IMR-90 (cell line): Measurements from ENCODE around the gene FAM163A. TPM values are rescaled to one million over a fixed set of nuclear protein-coding genes. Genes with fewer than 3 reads are reported as not detected.

Source experiments
- ATAC-seq: fragments of 200-7000 bp; cut with Tn5 transposase; 2 replicates; pipeline ENCODE4 v1.9.1; 2020; ENCODE audit warnings: low read depth, mild to moderate bottlenecking, moderate library complexity
- BruUV-seq: library from RNA; stranded (reverse); fragments of 400-500 nt; replicated peaks from 2 replicates; lab custom pipeline; 2021; lab: Mats Ljungman, UMichigan
- CTCF ChIA-PET: fragments of 300-600 bp; formaldehyde crosslinking; extraction: SDS; loops from one replicate; lab custom pipeline; 2021; ENCODE audit warnings: antibody characterized with exemption; lab: Yijun Ruan, JAX
- POLR2A ChIA-PET: fragments of 300-600 bp; sonication (Branson Sonifier 250); formaldehyde crosslinking; loops from one replicate; lab custom pipeline; 2022; ENCODE audit warnings: antibody characterized with exemption; ENCODE audit not compliant: unreplicated experiment; lab: Charles Lee
- DNase-seq: peaks from one replicate; pipeline ENCODE4 v3.0.0; 2013
- H2AFZ ChIP-seq: replicated peaks from 2 replicates; pipeline ENCODE3; 2013; ENCODE audit warnings: low read length, mild to moderate bottlenecking; ENCODE audit not compliant: poor library complexity
- H2AK5ac ChIP-seq: 2 replicates; pipeline ENCODE4 v1.6.1; 2013; ENCODE audit warnings: low read depth, low read length, inconsistent platforms
- H2AK9ac ChIP-seq: replicated peaks from 2 replicates; pipeline ENCODE3; 2013; ENCODE audit warnings: mild to moderate bottlenecking, low read depth, low read length, moderate library complexity; ENCODE audit not compliant: poor library complexity
- H2BK120ac ChIP-seq: 2 replicates; pipeline ENCODE4 v1.6.1; 2013; ENCODE audit warnings: low read depth, low read length, inconsistent platforms
- H2BK15ac ChIP-seq: 3 replicates; pipeline ENCODE4 v1.6.1; 2013; ENCODE audit warnings: low read depth, low read length, inconsistent platforms
- H2BK20ac ChIP-seq: 2 replicates; pipeline ENCODE4 v1.6.1; 2013; ENCODE audit warnings: low read depth, mild to moderate bottlenecking, inconsistent platforms, low read length, moderate library complexity
- H2BK5ac ChIP-seq: 2 replicates; pipeline ENCODE4 v1.6.1; 2013; ENCODE audit warnings: mild to moderate bottlenecking, low read depth, low read length, inconsistent platforms; ENCODE audit not compliant: poor library complexity, severe bottlenecking
- H3K14ac ChIP-seq: replicated peaks from 2 replicates; pipeline ENCODE4 v1.6.1; 2013; ENCODE audit warnings: low read depth, low read length, inconsistent platforms
- H3K18ac ChIP-seq: 2 replicates; pipeline ENCODE4 v1.6.1; 2013; ENCODE audit warnings: low read depth, low read length, control low read depth
- H3K23ac ChIP-seq: 2 replicates; pipeline ENCODE4 v1.6.1; 2013; ENCODE audit warnings: low read depth, low read length, inconsistent platforms
- H3K27ac ChIP-seq: 2 replicates; pipeline ENCODE4 v1.5.1; 2013; ENCODE audit warnings: mild to moderate bottlenecking, control low read depth, low read length; ENCODE audit not compliant: insufficient read depth
- H3K27me3 ChIP-seq: 2 replicates; pipeline ENCODE4 v1.6.1; 2013; ENCODE audit warnings: low read length; ENCODE audit not compliant: control insufficient read depth, insufficient read depth
- H3K36me3 ChIP-seq: 2 replicates; pipeline ENCODE4 v1.6.1; 2013; ENCODE audit warnings: low read length, mixed read lengths; ENCODE audit not compliant: control insufficient read depth, insufficient read depth
- H3K4ac ChIP-seq: 2 replicates; pipeline ENCODE4 v1.6.1; 2013; ENCODE audit warnings: low read depth, low read length, inconsistent platforms
- H3K4me1 ChIP-seq: 2 replicates; pipeline ENCODE4 v1.6.1; 2013; ENCODE audit warnings: low read length, mixed read lengths; ENCODE audit not compliant: control insufficient read depth, insufficient read depth
- H3K4me2 ChIP-seq: 2 replicates; pipeline ENCODE4 v1.6.1; 2013; ENCODE audit warnings: low read depth, mild to moderate bottlenecking, control low read depth, low read length, moderate library complexity
- H3K4me3 ChIP-seq: 2 replicates; pipeline ENCODE4 v1.5.1; 2013; ENCODE audit warnings: low read depth, mild to moderate bottlenecking, control low read depth, low read length, moderate library complexity; ENCODE audit not compliant: insufficient read depth
- H3K56ac ChIP-seq: 2 replicates; pipeline ENCODE4 v1.6.1; 2013; ENCODE audit warnings: low read length, inconsistent platforms; ENCODE audit not compliant: insufficient read depth; ENCODE audit errors: extremely low read depth
- H3K79me1 ChIP-seq, 2 experiments: 2 replicates each; pipeline ENCODE4 v1.6.1; 2013; ENCODE audit warnings: low read length in 2 of 2, inconsistent platforms in 1 of 2, low read depth in 1 of 2
- H3K9ac ChIP-seq: 2 replicates; pipeline ENCODE4 v1.6.1; 2013; ENCODE audit warnings: low read depth, low read length, control low read depth
- H3K9me1 ChIP-seq: 2 replicates; pipeline ENCODE4 v1.6.1; 2013; ENCODE audit warnings: low read length, inconsistent platforms; ENCODE audit not compliant: insufficient read depth
- H3K9me3 ChIP-seq: 2 replicates; pipeline ENCODE4 v1.6.1; 2013; ENCODE audit warnings: low read length; ENCODE audit not compliant: control insufficient read depth, insufficient read depth
- H4K20me1 ChIP-seq: 2 replicates; pipeline ENCODE4 v1.6.1; 2013; ENCODE audit warnings: low read length, inconsistent platforms; ENCODE audit not compliant: insufficient read depth
- H4K5ac ChIP-seq: 2 replicates; pipeline ENCODE4 v1.6.1; 2013; ENCODE audit warnings: mild to moderate bottlenecking, low read depth, low read length, control low read depth
- H4K8ac ChIP-seq, 2 experiments: 2 replicates each; pipeline ENCODE4 v1.6.1; 2013; ENCODE audit warnings: low read depth in 2 of 2, low read length in 2 of 2, control low read depth in 1 of 2, inconsistent platforms in 1 of 2
- H4K91ac ChIP-seq: 2 replicates; pipeline ENCODE4 v1.6.1; 2013; ENCODE audit warnings: low read depth, low read length, inconsistent platforms; ENCODE audit not compliant: insufficient read depth
- BHLHE40 ChIP-seq: fragments of 150-350 bp; IDR thresholded peaks from 2 replicates; pipeline ENCODE4 v1.6.1; 2016; ENCODE audit warnings: mild to moderate bottlenecking, low read depth, low read length
- CEBPB ChIP-seq: IDR thresholded peaks from 2 replicates; pipeline ENCODE4 v1.6.1; 2012; ENCODE audit warnings: low read depth, low read length, improper control_type of control experiment
- CHD1 ChIP-seq: IDR thresholded peaks from 2 replicates; pipeline ENCODE4 v1.6.1; 2012; ENCODE audit warnings: low read depth, low read length, improper control_type of control experiment
- FOS ChIP-seq: fragments of 150-350 bp; IDR thresholded peaks from 2 replicates; pipeline ENCODE4 v1.6.1; 2016; ENCODE audit warnings: low read depth, low read length
- MAFK ChIP-seq: IDR thresholded peaks from 2 replicates; pipeline ENCODE4 v1.6.1; 2012; ENCODE audit warnings: low read depth, low read length, improper control_type of control experiment
- MAZ ChIP-seq: IDR thresholded peaks from 2 replicates; pipeline ENCODE4 v1.6.1; 2012; ENCODE audit warnings: low read depth, mild to moderate bottlenecking, low read length, improper control_type of control experiment, moderate library complexity, borderline replicate concordance
- MXI1 ChIP-seq: IDR thresholded peaks from 2 replicates; pipeline ENCODE4 v1.6.1; 2012; ENCODE audit warnings: low read depth, mild to moderate bottlenecking, low read length, moderate library complexity, borderline replicate concordance
- NFE2L2 ChIP-seq: fragments of 150-350 bp; IDR thresholded peaks from 2 replicates; pipeline ENCODE4 v1.6.1; 2016; ENCODE audit warnings: low read depth, mild to moderate bottlenecking, low read length
- POLR2A ChIP-seq: IDR thresholded peaks from 2 replicates; pipeline ENCODE4 v1.6.1; 2012; ENCODE audit warnings: mild to moderate bottlenecking, low read depth, low read length
- RAD21 ChIP-seq: IDR thresholded peaks from 2 replicates; pipeline ENCODE4 v1.6.1; 2012; ENCODE audit warnings: low read length, improper control_type of control experiment
- RCOR1 ChIP-seq: IDR thresholded peaks from 2 replicates; pipeline ENCODE4 v1.6.1; 2012; ENCODE audit warnings: mild to moderate bottlenecking, low read length, improper control_type of control experiment; ENCODE audit not compliant: insufficient replicate concordance
- RFX5 ChIP-seq: IDR thresholded peaks from 2 replicates; pipeline ENCODE4 v1.8.0; 2012; ENCODE audit warnings: low read depth, mild to moderate bottlenecking, low read length, moderate library complexity
- SMC3 ChIP-seq: fragments of 150-350 bp; IDR thresholded peaks from 2 replicates; pipeline ENCODE4 v1.6.1; 2016; ENCODE audit warnings: low read depth, mild to moderate bottlenecking, antibody characterized with exemption, low read length, moderate library complexity
- dilution Hi-C: fragments of 300-500 bp; cut with HindIII; formaldehyde crosslinking; loops from one replicate; pipeline ENCODE4 v1.14.3; 2018; ENCODE audit warnings: low sequenced_read_pairs; ENCODE audit not compliant: unreplicated experiment
- in situ Hi-C: fragments of 300-500 bp; cut with MboI; formaldehyde crosslinking; loops from 3 replicates; pipeline ENCODE4 v1.14.3; 2019; ENCODE audit warnings: low sequenced_read_pairs, inconsistent platforms, mixed read lengths
- intact Hi-C: fragments of 100-400 bp; cut with micrococcal nuclease; formaldehyde crosslinking; loops from 2 replicates; pipeline ENCODE4 v1.10.0; 2022
- polyA plus RNA-seq, 3 experiments: library from polyadenylated mRNA; depleted of rRNA; stranded (reverse); fragments of >200 nt; gene quantifications; 2 replicates each; pipeline ENCODE4 v1.2.3, GENCODE V29; 2012; ENCODE audit warnings: low replicate concordance in 1 of 3
- total RNA-seq: library from RNA; depleted of rRNA; stranded (reverse); fragments of >200 nt; gene quantifications from 2 replicates; pipeline ENCODE4 v1.2.3, GENCODE V29; 2012
- TF ChIP-seq, protein P1 (sequence below): fragments of 150-350 bp; IDR thresholded peaks from 2 replicates; pipeline ENCODE4 v1.6.1; 2016; ENCODE audit warnings: low read depth, mild to moderate bottlenecking, low read length, moderate library complexity, borderline replicate concordance
- TF ChIP-seq, protein P2 (sequence below): conservative IDR thresholded peaks from 2 replicates; pipeline ENCODE4 v1.5.1; 2012; ENCODE audit warnings: mild to moderate bottlenecking, low read depth, low read length, improper control_type of control experiment
- TF ChIP-seq, protein P3 (sequence below): fragments of 150-350 bp; IDR thresholded peaks from 2 replicates; pipeline ENCODE4 v1.6.1; 2017; ENCODE audit warnings: mild to moderate bottlenecking, antibody characterized with exemption, low read length, low read depth

Gene FAM163A
- total and polyA plus RNA-seq, 2 of the 4 experiments (the other 2 are of a cell fraction) = not detected

DNA sequence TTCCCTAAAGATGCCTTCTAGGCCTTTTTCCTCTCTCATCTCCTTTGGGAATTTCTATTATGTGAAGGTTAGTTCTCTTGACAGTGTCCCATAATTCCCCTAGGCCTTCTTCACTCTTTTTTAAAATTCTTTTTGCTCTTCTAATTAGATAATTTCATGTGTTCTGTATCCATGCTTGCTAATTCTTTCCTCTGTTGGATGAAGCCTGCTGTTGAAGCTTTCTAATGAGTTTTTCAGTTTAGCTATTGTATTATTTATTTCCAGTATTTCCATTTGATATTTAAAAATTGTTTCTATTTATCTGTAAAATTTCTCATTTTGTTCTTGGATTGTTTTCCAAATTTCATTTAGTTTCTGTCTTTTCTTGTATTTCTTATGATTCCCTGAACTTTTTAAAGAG, 28.5 kb upstream of the FAM163A start:
- no peaks in the 10 kb centered on the region for H3K9me1 ChIP-seq
- dilution Hi-C loops (no loop called here), in situ Hi-C loops (loop anchor here (25.0 kb wide), 1 partner anchor 448 kb away; the partner anchor contains the start of gene QSOX1), intact Hi-C loops (no loop called here)
- DNase-seq (no peak), ATAC-seq (no peak)
- no peak for TF ChIP-seq MAFK
- TF ChIP-seq, protein P1, sequence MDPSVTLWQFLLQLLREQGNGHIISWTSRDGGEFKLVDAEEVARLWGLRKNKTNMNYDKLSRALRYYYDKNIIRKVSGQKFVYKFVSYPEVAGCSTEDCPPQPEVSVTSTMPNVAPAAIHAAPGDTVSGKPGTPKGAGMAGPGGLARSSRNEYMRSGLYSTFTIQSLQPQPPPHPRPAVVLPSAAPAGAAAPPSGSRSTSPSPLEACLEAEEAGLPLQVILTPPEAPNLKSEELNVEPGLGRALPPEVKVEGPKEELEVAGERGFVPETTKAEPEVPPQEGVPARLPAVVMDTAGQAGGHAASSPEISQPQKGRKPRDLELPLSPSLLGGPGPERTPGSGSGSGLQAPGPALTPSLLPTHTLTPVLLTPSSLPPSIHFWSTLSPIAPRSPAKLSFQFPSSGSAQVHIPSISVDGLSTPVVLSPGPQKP = no peak
- no peak for TF ChIP-seq SMC3
- TF ChIP-seq CHD1 = no peak
- no peak for TF ChIP-seq FOS
- no peak for TF ChIP-seq RAD21
- TF ChIP-seq, protein P2, sequence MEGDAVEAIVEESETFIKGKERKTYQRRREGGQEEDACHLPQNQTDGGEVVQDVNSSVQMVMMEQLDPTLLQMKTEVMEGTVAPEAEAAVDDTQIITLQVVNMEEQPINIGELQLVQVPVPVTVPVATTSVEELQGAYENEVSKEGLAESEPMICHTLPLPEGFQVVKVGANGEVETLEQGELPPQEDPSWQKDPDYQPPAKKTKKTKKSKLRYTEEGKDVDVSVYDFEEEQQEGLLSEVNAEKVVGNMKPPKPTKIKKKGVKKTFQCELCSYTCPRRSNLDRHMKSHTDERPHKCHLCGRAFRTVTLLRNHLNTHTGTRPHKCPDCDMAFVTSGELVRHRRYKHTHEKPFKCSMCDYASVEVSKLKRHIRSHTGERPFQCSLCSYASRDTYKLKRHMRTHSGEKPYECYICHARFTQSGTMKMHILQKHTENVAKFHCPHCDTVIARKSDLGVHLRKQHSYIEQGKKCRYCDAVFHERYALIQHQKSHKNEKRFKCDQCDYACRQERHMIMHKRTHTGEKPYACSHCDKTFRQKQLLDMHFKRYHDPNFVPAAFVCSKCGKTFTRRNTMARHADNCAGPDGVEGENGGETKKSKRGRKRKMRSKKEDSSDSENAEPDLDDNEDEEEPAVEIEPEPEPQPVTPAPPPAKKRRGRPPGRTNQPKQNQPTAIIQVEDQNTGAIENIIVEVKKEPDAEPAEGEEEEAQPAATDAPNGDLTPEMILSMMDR = no peak
- TF ChIP-seq NFE2L2 = no peak
- no peak for TF ChIP-seq MXI1
- TF ChIP-seq MAZ = no peak
- TF ChIP-seq RCOR1 = no peak
- TF ChIP-seq, protein P3, sequence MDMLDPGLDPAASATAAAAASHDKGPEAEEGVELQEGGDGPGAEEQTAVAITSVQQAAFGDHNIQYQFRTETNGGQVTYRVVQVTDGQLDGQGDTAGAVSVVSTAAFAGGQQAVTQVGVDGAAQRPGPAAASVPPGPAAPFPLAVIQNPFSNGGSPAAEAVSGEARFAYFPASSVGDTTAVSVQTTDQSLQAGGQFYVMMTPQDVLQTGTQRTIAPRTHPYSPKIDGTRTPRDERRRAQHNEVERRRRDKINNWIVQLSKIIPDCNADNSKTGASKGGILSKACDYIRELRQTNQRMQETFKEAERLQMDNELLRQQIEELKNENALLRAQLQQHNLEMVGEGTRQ = no peak
- TF ChIP-seq BHLHE40 = no peak
- TF ChIP-seq RFX5 = no peak
- TF ChIP-seq CEBPB = no peak
- no peak for TF ChIP-seq POLR2A
- H2AK9ac ChIP-seq = no peak overlapping the region
- no peak overlapping the region for H2BK5ac ChIP-seq
- H2BK20ac ChIP-seq = no peak overlapping the region
- H3K27ac ChIP-seq = no peak overlapping the region
- H4K91ac ChIP-seq = no peak overlapping the region
- no peaks in the 10 kb centered on the region for H3K36me3 ChIP-seq
- BruUV-seq = no TSS peak
- H2AFZ ChIP-seq = no peak overlapping the region
- H3K27me3 ChIP-seq = peaks cover 6% of the 10 kb centered on the region
- H2AK5ac ChIP-seq = no peak overlapping the region
- no peak overlapping the region for H2BK15ac ChIP-seq
- ChIA-PET CTCF (interaction anchor here (1.0 kb wide), 1 partner anchor 8 kb away, joined by 10 read pairs; no protein-coding TSS in a partner anchor), POLR2A (no interaction called here)
- no peak overlapping the region for H3K18ac ChIP-seq
- no peak overlapping the region for H4K8ac ChIP-seq
- H3K23ac ChIP-seq = no peak overlapping the region
- no peak overlapping the region for H3K14ac ChIP-seq
- no peak overlapping the region for H4K5ac ChIP-seq
- no peaks in the 10 kb centered on the region for H3K4me1 ChIP-seq
- no peak overlapping the region for H3K9ac ChIP-seq
- H3K4ac ChIP-seq = no peak overlapping the region
- no peaks in the 10 kb centered on the region for H3K79me1 ChIP-seq
- no peak overlapping the region for H3K4me2 ChIP-seq
- no peak overlapping the region for H2BK120ac ChIP-seq
- no peak overlapping the region for H3K56ac ChIP-seq
- no peak overlapping the region for H3K4me3 ChIP-seq
- H4K20me1 ChIP-seq = no peaks in the 10 kb centered on the region
- peaks cover 4% of the 10 kb centered on the region for H3K9me3 ChIP-seq
